GM23338 (cell line): Measurements from ENCODE around the gene SEPTIN6.

Experiments used
- CTCF ChIP-seq, 2 experiments: fragments of 200-600 bp in 1 of 2; sonication (generic) in 1 of 2; conservative IDR thresholded peaks; 2 replicates each; pipeline versions ENCODE4 v1.5.1 to v1.6.1; 2016 to 2017; ENCODE audit warnings: antibody characterized with exemption in 2 of 2, low read depth in 2 of 2, mild to moderate bottlenecking in 2 of 2, moderate library complexity in 1 of 2
- EZH2phosphoT487 ChIP-seq: fragments of 200-600 bp; sonication (generic); IDR thresholded peaks from one replicate; pipeline ENCODE4 v1.8.1; 2018; ENCODE audit warnings: antibody characterized with exemption; ENCODE audit not compliant: unreplicated experiment
- REST ChIP-seq: IDR thresholded peaks from one replicate; pipeline ENCODE4 v1.6.1; 2018; ENCODE audit warnings: antibody characterized with exemption; ENCODE audit not compliant: unreplicated experiment

- TF ChIP-seq CTCF (conservative IDR thresholded peaks at IDR 0.05; ENCODE audit: low read depth in 2 of 2) (no peak), EZH2phosphoT487 (no peak), REST (no peak)
These were observed 10.7 kb downstream of the SEPTIN6 start for GRCh38 chrX:119682019-119682989.
